Measurements from ENCODE around the gene ANXA11. TPM values are rescaled to one million over a fixed set of nuclear protein-coding genes. Genes with fewer than 3 reads are reported as not detected.

Gene ANXA11
- total RNA-seq, 1 donor from 2014 or later, result 127 TPM

GRCh38 chr10:80166581-80167470, 38.5 kb downstream of the ANXA11 start:
- H3K4me3 Mint-ChIP-seq (ENCODE audit: unreplicated experiment), result no peak overlapping the region
- H3K36me3 Mint-ChIP-seq (ENCODE audit: unreplicated experiment), result peaks cover 32% of the 10 kb centered on the region
- no peak for TF ChIP-seq CTCF (IDR thresholded peaks at IDR 0.05)
- H3K9me3 Mint-ChIP-seq (ENCODE audit: unreplicated experiment), result no peaks in the 10 kb centered on the region
- no peaks in the 10 kb centered on the region for H3K27me3 Mint-ChIP-seq (ENCODE audit: unreplicated experiment)
- H3K27ac Mint-ChIP-seq (ENCODE audit: unreplicated experiment), result no peak overlapping the region
- peaks cover 33% of the 10 kb centered on the region for H3K4me1 Mint-ChIP-seq (ENCODE audit: unreplicated experiment)
- DNase-seq (ENCODE audit: extremely low spot score, unreplicated experiment), result no peak

- no peaks in the 10 kb centered on the region for H3K27me3 Mint-ChIP-seq (ENCODE audit: unreplicated experiment)
- no peak overlapping the region for H3K27ac Mint-ChIP-seq (ENCODE audit: unreplicated experiment)
- no peak overlapping the region for H3K4me3 Mint-ChIP-seq (ENCODE audit: unreplicated experiment)
- H3K36me3 Mint-ChIP-seq (ENCODE audit: unreplicated experiment), result peaks cover 47% of the 10 kb centered on the region
- H3K4me1 Mint-ChIP-seq (ENCODE audit: unreplicated experiment), result peaks cover 42% of the 10 kb centered on the region
- TF ChIP-seq CTCF (IDR thresholded peaks at IDR 0.05), result no peak
- H3K9me3 Mint-ChIP-seq (ENCODE audit: unreplicated experiment), result no peaks in the 10 kb centered on the region
- no peak for DNase-seq (ENCODE audit: extremely low spot score, unreplicated experiment)
Measured at GRCh38 chr10:80165173-80165572, 40.2 kb downstream of the ANXA11 start.

GRCh38 chr10:80164596-80164995, 40.7 kb downstream of the ANXA11 start:
- no peak overlapping the region for H3K4me3 Mint-ChIP-seq (ENCODE audit: unreplicated experiment)
- peaks cover 53% of the 10 kb centered on the region for H3K36me3 Mint-ChIP-seq (ENCODE audit: unreplicated experiment)

GRCh38 chr10:80163741-80164341, 41.5 kb downstream of the ANXA11 start:
- DNase-seq (ENCODE audit: extremely low spot score, unreplicated experiment), result no peak
- Mint-ChIP-seq H3K27ac (ENCODE audit: unreplicated experiment) (no peak overlapping the region), H3K4me3 (ENCODE audit: unreplicated experiment) (no peak overlapping the region), H3K36me3 (ENCODE audit: unreplicated experiment) (peaks cover 53% of the 10 kb centered on the region), H3K4me1 (ENCODE audit: unreplicated experiment) (peaks cover 55% of the 10 kb centered on the region), H3K9me3 (ENCODE audit: unreplicated experiment) (no peaks in the 10 kb centered on the region), H3K27me3 (ENCODE audit: unreplicated experiment) (no peaks in the 10 kb centered on the region)
- TF ChIP-seq CTCF (IDR thresholded peaks at IDR 0.05), result no peak

More at GRCh38 chr10:80164596-80164995, 40.7 kb downstream of the ANXA11 start:
- Mint-ChIP-seq H3K4me1 (ENCODE audit: unreplicated experiment) (peaks cover 47% of the 10 kb centered on the region), H3K27ac (ENCODE audit: unreplicated experiment) (no peak overlapping the region), H3K27me3 (ENCODE audit: unreplicated experiment) (no peaks in the 10 kb centered on the region), H3K9me3 (ENCODE audit: unreplicated experiment) (no peaks in the 10 kb centered on the region)
- no peak for DNase-seq (ENCODE audit: extremely low spot score, unreplicated experiment)
- no peak for TF ChIP-seq CTCF (IDR thresholded peaks at IDR 0.05)
